GM23248 (cell line): ENCODE measurements around the gene HERC3. TPM values are rescaled to one million over a fixed set of nuclear protein-coding genes. Genes with fewer than 3 reads are reported as not detected.

ENCODE experiments used
- DNase-seq: peaks from one replicate; pipeline ENCODE4 v3.0.0-alpha.2; 2015
- H2AFZ ChIP-seq: fragments of 200-600 bp; sonication (generic); 2 replicates; pipeline ENCODE4 v1.6.1; 2016; ENCODE audit warnings: antibody characterized with exemption
- H3F3A ChIP-seq: fragments of 200-600 bp; sonication (generic); 2 replicates; pipeline ENCODE4 v1.6.1; 2016; ENCODE audit warnings: mild to moderate bottlenecking, antibody characterized with exemption, mixed run types; ENCODE audit not compliant: insufficient read depth
- H3K27ac ChIP-seq: fragments of 200-600 bp; sonication (generic); 2 replicates; pipeline ENCODE4 v1.5.1; 2016; ENCODE audit warnings: mild to moderate bottlenecking
- H3K27me3 ChIP-seq: fragments of 200-600 bp; sonication (generic); replicated peaks from 2 replicates; pipeline ENCODE4 v1.6.1; 2016; ENCODE audit warnings: mild to moderate bottlenecking; ENCODE audit not compliant: insufficient read depth
- H3K36me3 ChIP-seq: fragments of 200-600 bp; sonication (generic); 2 replicates; pipeline ENCODE4 v1.6.1; 2016; ENCODE audit warnings: low read depth, mild to moderate bottlenecking
- H3K4me1 ChIP-seq: fragments of 200-600 bp; sonication (generic); 2 replicates; pipeline ENCODE4 v1.6.1; 2016; ENCODE audit warnings: mild to moderate bottlenecking; ENCODE audit not compliant: insufficient read depth
- H3K4me2 ChIP-seq: fragments of 200-600 bp; sonication (generic); one replicate; pipeline ENCODE4 v1.6.1; 2016; ENCODE audit warnings: mild to moderate bottlenecking; ENCODE audit not compliant: unreplicated experiment
- H3K4me3 ChIP-seq: fragments of 200-600 bp; sonication (generic); 2 replicates; pipeline ENCODE4 v1.5.1; 2016; ENCODE audit warnings: mild to moderate bottlenecking
- H3K79me2 ChIP-seq: fragments of 200-600 bp; sonication (generic); 2 replicates; pipeline ENCODE4 v1.6.1; 2016; ENCODE audit warnings: mild to moderate bottlenecking; ENCODE audit not compliant: insufficient read depth
- H3K9ac ChIP-seq: fragments of 200-600 bp; sonication (generic); 2 replicates; pipeline ENCODE4 v1.6.1; 2016; ENCODE audit warnings: mild to moderate bottlenecking
- H3K9me2 ChIP-seq: fragments of 200-600 bp; sonication (generic); 2 replicates; pipeline ENCODE4 v1.6.1; 2016; ENCODE audit warnings: mixed run types, mild to moderate bottlenecking, moderate library complexity; ENCODE audit not compliant: insufficient read depth
- H3K9me3 ChIP-seq: fragments of 200-600 bp; sonication (generic); one replicate; pipeline ENCODE4 v1.6.1; 2017; ENCODE audit warnings: low read depth
- H4K20me1 ChIP-seq: fragments of 200-600 bp; sonication (generic); 2 replicates; pipeline ENCODE4 v1.6.0; 2016; ENCODE audit not compliant: insufficient read depth
- EZH2 ChIP-seq: fragments of 200-600 bp; sonication (generic); IDR thresholded peaks from 2 replicates; pipeline ENCODE4 v1.6.1; 2018; ENCODE audit warnings: antibody characterized with exemption, mild to moderate bottlenecking; ENCODE audit not compliant: insufficient read depth, poor library complexity, severe bottlenecking
- EZH2phosphoT487 ChIP-seq: fragments of 200-600 bp; sonication (generic); IDR thresholded peaks from 2 replicates; pipeline ENCODE4 v1.6.1; 2018; ENCODE audit warnings: antibody characterized with exemption, moderate library complexity, mild to moderate bottlenecking, low read depth; ENCODE audit not compliant: insufficient read depth
- WGBS, 2 experiments: methylation state at CpG; one replicate each; pipeline ENCODE4 v1.1.6; 2015 to 2017; ENCODE audit warnings: low lambda C conversion rate in 2 of 2, low coverage in 1 of 2; ENCODE audit errors: missing lambda C conversion rate in 2 of 2; 5-methylcytosine and 5-hydroxymethylcytosine counted together
- in situ Hi-C: fragments of 300-500 bp; cut with MboI; formaldehyde crosslinking; loops from 2 replicates; pipeline ENCODE4 v1.15.0; 2020
- polyA plus RNA-seq: library from polyadenylated mRNA; unstranded; fragments of >200 nt; fragmentation: Nextera tagmentation; extraction: Ambion mirVana; gene quantifications from 2 replicates; pipeline ENCODE4 v1.2.1, GENCODE V29; 2016
- total RNA-seq: library from RNA; depleted of rRNA; stranded (reverse); fragments of >200 nt; shearing (Covaris generic); gene quantifications from 2 replicates; pipeline ENCODE4 v1.2.3, GENCODE V29; 2014

HERC3 gene
- total and polyA plus RNA-seq, 2 experiments from 2014 or later = 25.8 to 27.6 TPM

- TF ChIP-seq EZH2phosphoT487 (no peak), EZH2 (no peak)
- peaks cover 22% of the 10 kb centered on the region; the same call in 1 of the 2 replicates for H3K36me3 ChIP-seq
- H3K4me2 ChIP-seq = no peak overlapping the region
- in situ Hi-C loops = no loop called here
- H3K27me3 ChIP-seq = no peaks in the 10 kb centered on the region
- H2AFZ ChIP-seq = no peak overlapping the region
- H3F3A ChIP-seq = no peaks in the 10 kb centered on the region
- H3K9me2 ChIP-seq = no peaks in the 10 kb centered on the region
- no peaks in the 10 kb centered on the region for H3K9me3 ChIP-seq
- no peaks in the 10 kb centered on the region for H4K20me1 ChIP-seq
- no peak overlapping the region for H3K4me3 ChIP-seq
- H3K27ac ChIP-seq = no peak overlapping the region
- H3K79me2 ChIP-seq = no peaks in the 10 kb centered on the region
- H3K4me1 ChIP-seq = peaks cover 13% of the 10 kb centered on the region; the same call in 1 of the 2 replicates
- H3K9ac ChIP-seq = no peak overlapping the region
- 94 to 98% methylated on average over 4 of the region's 4 CpGs for WGBS, 2 experiments
- DNase-seq = no peak
Observed at GRCh38 chr4:88725143-88725542, 132.9 kb downstream of the HERC3 start.

DNA sequence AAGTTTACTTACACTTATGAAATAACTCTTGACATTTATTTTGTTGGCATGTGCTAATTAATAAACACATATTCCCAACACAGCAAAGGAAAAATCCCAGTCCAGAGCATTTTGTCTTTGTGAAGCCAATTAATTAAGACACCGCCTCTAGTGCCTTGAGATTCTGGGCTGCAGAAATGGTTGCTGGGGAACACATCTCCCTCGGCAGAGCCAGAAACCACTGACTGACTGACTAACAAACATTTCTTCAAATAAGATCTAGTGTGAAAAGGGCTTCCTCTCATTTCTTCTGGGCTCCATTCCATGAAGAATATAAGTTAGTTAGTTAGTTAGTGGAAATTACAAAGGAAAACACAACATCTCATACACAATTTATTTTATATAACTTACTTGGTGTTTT is 133.7 kb downstream of the HERC3 start:
- Histone ChIP-seq H3K27ac (no peak overlapping the region), H3K9me3 (no peaks in the 10 kb centered on the region), H3K36me3 (peaks cover 31% of the 10 kb centered on the region; the same call in 1 of the 2 replicates), H3F3A (no peaks in the 10 kb centered on the region), H3K9ac (no peak overlapping the region), H2AFZ (no peak overlapping the region), H3K27me3 (no peaks in the 10 kb centered on the region), H3K4me3 (no peak overlapping the region), H3K9me2 (no peaks in the 10 kb centered on the region), H3K79me2 (no peaks in the 10 kb centered on the region), H3K4me2 (no peak overlapping the region), H4K20me1 (no peaks in the 10 kb centered on the region), H3K4me1 (peaks cover 7% of the 10 kb centered on the region; the same call in 1 of the 2 replicates)
- 38 to 45% methylated on average over 2 of the region's 2 CpGs for WGBS, 2 experiments
- DNase-seq = peak; percentile 12
- in situ Hi-C loops = no loop called here
- no peak for TF ChIP-seq EZH2phosphoT487
- TF ChIP-seq EZH2 = no peak

- Histone ChIP-seq H3K4me1 (0 out of 2 replicates have a peak, but pooled peaks cover 4% of the 10 kb centered on the region), H3K9me2 (no peaks in the 10 kb centered on the region), H3K36me3 (peaks cover 24% of the 10 kb centered on the region; the same call in 1 of the 2 replicates), H3K27ac (no peak overlapping the region), H3K9me3 (no peaks in the 10 kb centered on the region), H3K4me2 (no peak overlapping the region), H3K27me3 (no peaks in the 10 kb centered on the region), H3K9ac (no peak overlapping the region), H3K79me2 (no peaks in the 10 kb centered on the region), H3F3A (0 out of 2 replicates have a peak, but pooled peaks cover 7% of the 10 kb centered on the region), H3K4me3 (no peak overlapping the region), H2AFZ (no peak overlapping the region), H4K20me1 (no peaks in the 10 kb centered on the region)
- in situ Hi-C loops = no loop called here
- no peak for DNase-seq
- WGBS, 2 experiments = 54 to 65% methylated on average over 6 of the region's 6 CpGs
- TF ChIP-seq EZH2 (no peak), EZH2phosphoT487 (no peak)
Observed at GRCh38 chr4:88728146-88728545, 135.9 kb downstream of the HERC3 start.

DNA sequence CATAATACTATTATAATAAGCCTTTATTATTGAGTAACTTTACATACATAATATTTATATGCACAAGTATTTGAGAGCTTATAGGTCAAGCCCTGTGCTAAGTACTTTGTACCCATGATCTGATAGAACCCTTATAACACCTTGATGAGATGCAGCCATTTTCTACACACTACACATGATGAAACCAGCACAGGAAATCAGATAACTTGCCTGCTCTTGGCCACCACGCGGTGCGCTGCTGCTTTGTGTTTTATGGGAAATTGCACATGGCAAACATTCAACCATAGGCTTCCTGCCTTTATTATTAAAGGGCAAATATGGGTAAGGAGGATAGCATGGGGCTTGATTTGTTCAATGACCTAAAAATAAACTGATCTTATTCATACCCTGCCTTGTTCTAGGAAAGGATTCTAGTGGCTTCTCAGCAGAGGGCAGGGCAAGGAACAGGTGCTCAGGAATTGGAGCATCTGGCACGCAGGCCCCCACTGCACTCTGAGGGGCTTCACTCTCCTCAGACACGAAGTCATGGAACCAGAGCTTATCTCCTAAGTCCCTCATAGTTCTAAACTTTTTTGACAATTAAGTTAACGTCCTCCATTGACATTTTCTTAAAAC is 137.0 kb downstream of the HERC3 start:
- Histone ChIP-seq H2AFZ (no peak overlapping the region), H3K4me1 (0 out of 2 replicates have a peak, but pooled peaks cover 4% of the 10 kb centered on the region), H3K4me3 (no peak overlapping the region), H3F3A (0 out of 2 replicates have a peak, but pooled peaks cover 7% of the 10 kb centered on the region), H3K9me2 (no peaks in the 10 kb centered on the region), H3K36me3 (peaks cover 22% of the 10 kb centered on the region; the same call in 1 of the 2 replicates), H3K79me2 (no peaks in the 10 kb centered on the region), H4K20me1 (no peaks in the 10 kb centered on the region), H3K9me3 (no peaks in the 10 kb centered on the region), H3K4me2 (no peak overlapping the region), H3K27ac (no peak overlapping the region), H3K9ac (no peak overlapping the region), H3K27me3 (no peaks in the 10 kb centered on the region)
- in situ Hi-C loops = no loop called here
- DNase-seq = no peak
- no peak for TF ChIP-seq EZH2
- no peak for TF ChIP-seq EZH2phosphoT487
- 92 to 93% methylated on average over 6 of the region's 6 CpGs for WGBS, 2 experiments
